Gastrocnemius medialis (tissue), 4 donors: ENCODE results near the gene PUM1. TPM values are rescaled to one million over a fixed set of nuclear protein-coding genes. Genes with fewer than 3 reads are reported as not detected.
"Not testable (repeated sequence)": the region's sequence is repeated elsewhere in the genome, so short reads cannot be mapped to it uniquely, and the experiment has no call there.

Source experiments
- ATAC-seq, 2 donors: fragments of 150-250 bp; one replicate each; pipeline ENCODE4 v1.9.1; 2016
- DNase-seq, 2 donors: peaks; one replicate each; pipeline ENCODE4 v3.0.0-alpha.2; 2019
- H3K27ac ChIP-seq, 4 donors: fragments of 200-600 bp; sonication (generic); 1 replicate in 1 of 4; 2 replicates in 3 of 4; pipeline ENCODE4 v1.5.1; 2016 to 2018; ENCODE audit warnings: mild to moderate bottlenecking in 2 of 4, moderate library complexity in 1 of 4
- H3K27me3 ChIP-seq, 3 donors: fragments of 200-600 bp; sonication (generic) in 2 of 3; 1 replicate in 1 of 3; 2 replicates in 2 of 3; pipeline versions ENCODE4 v1.5.1 to v1.6.0; 2016 to 2019; ENCODE audit warnings: mild to moderate bottlenecking in 1 of 3, moderate library complexity in 1 of 3
- H3K36me3 ChIP-seq, 2 donors: fragments of 200-600 bp; sonication (generic) in 1 of 2; one replicate each; pipeline ENCODE4 v1.5.1; 2017 to 2018
- H3K4me1 ChIP-seq, 2 donors: fragments of 200-600 bp; sonication (generic) in 1 of 2; one replicate each; pipeline ENCODE4 v1.5.1; 2016 to 2017; ENCODE audit warnings: mild to moderate bottlenecking in 2 of 2
- H3K4me3 ChIP-seq, 4 donors: fragments of 200-600 bp; sonication (generic) in 3 of 4; 1 replicate in 1 of 4; 2 replicates in 3 of 4; pipeline ENCODE4 v1.5.1; 2016 to 2019; ENCODE audit warnings: mild to moderate bottlenecking in 2 of 4
- H3K9me3 ChIP-seq, 3 donors: fragments of 200-600 bp; sonication (generic) in 2 of 3; 1 replicate in 1 of 3; 2 replicates in 2 of 3; pipeline ENCODE4 v1.5.1; 2016 to 2019
- POLR2A ChIP-seq, 2 donors: fragments of 450-650 bp; IDR thresholded peaks; one replicate each; pipeline ENCODE4 v1.6.1; 2017; ENCODE audit warnings: antibody characterized with exemption in 2 of 2, mild to moderate bottlenecking in 2 of 2, moderate library complexity in 2 of 2
- in situ Hi-C, 4 donors: fragments of 200-750 bp; cut with MboI; loops; one replicate each; pipeline versions ENCODE4 v1.15.0 to v1.8.0; 2017; ENCODE audit warnings: low sequenced_read_pairs in 4 of 4
- intact Hi-C: fragments of 100-400 bp; cut with DNase I; formaldehyde crosslinking; loops from one replicate; pipeline ENCODE4 v1.15.1; 2023; ENCODE audit warnings: low total_unique reads
- total RNA-seq, 4 donors: library from RNA; depleted of rRNA; stranded (reverse); fragments of >200 nt; gene quantifications; one replicate each; pipeline versions ENCODE4 v1.1.0 to v1.2.3, GENCODE V29; 2016
- TF ChIP-seq, protein P1 (sequence below), 5 experiments: fragments of 450-650 bp in 3 of 5; fragments of 200-600 bp in 2 of 5; sonication (generic) in 2 of 5; IDR thresholded peaks in 4 of 5; conservative IDR thresholded peaks in 1 of 5; 1 replicate in 4 of 5; 2 replicates in 1 of 5; pipeline ENCODE4 v1.5.1; 2016 to 2019; ENCODE audit warnings: antibody characterized with exemption in 5 of 5, mild to moderate bottlenecking in 3 of 5, moderate library complexity in 3 of 5

Gene PUM1
- total RNA-seq, 4 donors from 2014 or later: 56.7 to 111 (median 76.4) TPM

- H3K27ac ChIP-seq: peak overlapping the region; percentile 17 to 48 (median 40)
- peaks cover 22 to 36% of the 10 kb centered on the region in 2 donors for H3K4me1 ChIP-seq
- intact Hi-C loops: no loop called here
- H3K36me3 ChIP-seq: peaks cover 0 to 28% of the 10 kb centered on the region in 2 donors
- no peak for TF ChIP-seq POLR2A (IDR thresholded peaks at IDR 0.05)
- TF ChIP-seq, protein P1, sequence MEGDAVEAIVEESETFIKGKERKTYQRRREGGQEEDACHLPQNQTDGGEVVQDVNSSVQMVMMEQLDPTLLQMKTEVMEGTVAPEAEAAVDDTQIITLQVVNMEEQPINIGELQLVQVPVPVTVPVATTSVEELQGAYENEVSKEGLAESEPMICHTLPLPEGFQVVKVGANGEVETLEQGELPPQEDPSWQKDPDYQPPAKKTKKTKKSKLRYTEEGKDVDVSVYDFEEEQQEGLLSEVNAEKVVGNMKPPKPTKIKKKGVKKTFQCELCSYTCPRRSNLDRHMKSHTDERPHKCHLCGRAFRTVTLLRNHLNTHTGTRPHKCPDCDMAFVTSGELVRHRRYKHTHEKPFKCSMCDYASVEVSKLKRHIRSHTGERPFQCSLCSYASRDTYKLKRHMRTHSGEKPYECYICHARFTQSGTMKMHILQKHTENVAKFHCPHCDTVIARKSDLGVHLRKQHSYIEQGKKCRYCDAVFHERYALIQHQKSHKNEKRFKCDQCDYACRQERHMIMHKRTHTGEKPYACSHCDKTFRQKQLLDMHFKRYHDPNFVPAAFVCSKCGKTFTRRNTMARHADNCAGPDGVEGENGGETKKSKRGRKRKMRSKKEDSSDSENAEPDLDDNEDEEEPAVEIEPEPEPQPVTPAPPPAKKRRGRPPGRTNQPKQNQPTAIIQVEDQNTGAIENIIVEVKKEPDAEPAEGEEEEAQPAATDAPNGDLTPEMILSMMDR (IDR thresholded peaks at IDR 0.05 in 4 of 5, conservative IDR thresholded peaks at IDR 0.05 in 1 of 5): peak in 1 of 5 experiments; percentile 20
- in situ Hi-C loops: no loop called here
- no peak overlapping the region for H3K4me3 ChIP-seq
- DNase-seq (no peak), ATAC-seq (no peak)
- no peaks in the 10 kb centered on the region for H3K9me3 ChIP-seq
- H3K27me3 ChIP-seq: no peaks in the 10 kb centered on the region
Measured at GRCh38 chr1:30977105-30977504, 88.4 kb downstream of the PUM1 start.

- Histone ChIP-seq H3K27ac (peak overlapping the region; percentile 17 to 48 (median 40)), H3K9me3 (no peaks in the 10 kb centered on the region), H3K4me1 (peaks cover 16 to 26% of the 10 kb centered on the region in 2 donors), H3K4me3 (no peak overlapping the region), H3K36me3 (peaks cover 0 to 28% of the 10 kb centered on the region in 2 donors), H3K27me3 (no peaks in the 10 kb centered on the region)
- ATAC-seq: peak in 1 of 2 donors; percentile 23
- DNase-seq: no peak
- TF ChIP-seq, protein P1 (IDR thresholded peaks at IDR 0.05 in 4 of 5, conservative IDR thresholded peaks at IDR 0.05 in 1 of 5): no peak
- TF ChIP-seq POLR2A (IDR thresholded peaks at IDR 0.05): no peak
- intact Hi-C loops: no loop called here
- in situ Hi-C loops: no loop called here
Measured at GRCh38 chr1:30976143-30976542, 89.4 kb downstream of the PUM1 start.

DNA sequence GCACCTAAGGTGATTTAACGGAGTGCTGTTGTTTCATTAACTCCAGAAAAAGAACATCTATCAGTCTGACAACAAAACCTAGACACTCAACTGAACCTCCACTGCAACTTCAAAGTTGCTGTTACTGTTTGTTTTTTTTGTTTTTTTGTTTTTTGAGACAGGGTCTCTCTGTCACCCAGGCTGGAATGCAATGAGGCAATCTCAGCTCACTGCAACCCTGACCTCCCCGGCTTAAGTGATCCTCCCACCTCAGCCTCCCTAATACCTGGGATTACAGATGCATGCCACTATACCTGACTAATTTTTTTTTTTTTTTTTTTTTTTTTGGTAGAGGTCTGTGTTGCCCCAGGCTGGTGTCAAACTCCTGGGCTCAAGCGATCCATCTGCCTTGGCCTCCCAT lies 90.3 kb downstream of the PUM1 start:
- ATAC-seq (no peak), DNase-seq (no peak)
- Histone ChIP-seq H3K4me1 (peaks cover 16 to 23% of the 10 kb centered on the region in 2 donors), H3K9me3 (no peaks in the 10 kb centered on the region), H3K27me3 (no peaks in the 10 kb centered on the region), H3K36me3 (peaks cover 0 to 28% of the 10 kb centered on the region in 2 donors), H3K27ac (peak overlapping the region in 1 of 4 donors; percentile 43), H3K4me3 (no peak overlapping the region)
- TF ChIP-seq, protein P1 (IDR thresholded peaks at IDR 0.05 in 4 of 5, conservative IDR thresholded peaks at IDR 0.05 in 1 of 5): no peak
- no peak for TF ChIP-seq POLR2A (IDR thresholded peaks at IDR 0.05)
- in situ Hi-C loops: no loop called here
- intact Hi-C loops: no loop called here

- DNase-seq (no peak), ATAC-seq (no peak)
- H3K27me3 ChIP-seq: no peaks in the 10 kb centered on the region
- intact Hi-C loops: no loop called here
- no peaks in the 10 kb centered on the region for H3K9me3 ChIP-seq
- H3K4me3 ChIP-seq: no peak overlapping the region
- H3K27ac ChIP-seq: no peak overlapping the region
- in situ Hi-C loops: no loop called here
- TF ChIP-seq, protein P1 (IDR thresholded peaks at IDR 0.05 in 4 of 5, conservative IDR thresholded peaks at IDR 0.05 in 1 of 5): no peak
- TF ChIP-seq POLR2A (IDR thresholded peaks at IDR 0.05): no peak
- H3K4me1 ChIP-seq: peaks cover 16 to 23% of the 10 kb centered on the region in 2 donors
- H3K36me3 ChIP-seq: peaks cover 0 to 22% of the 10 kb centered on the region in 2 donors
Measured at GRCh38 chr1:30974536-30974935, 91.0 kb downstream of the PUM1 start.

GRCh38 chr1:30972349-30972748 lies 93.2 kb downstream of the PUM1 start:
- H3K27me3 ChIP-seq, intact Hi-C loops, DNase-seq, H3K9me3 ChIP-seq, in situ Hi-C loops, H3K4me3 ChIP-seq, H3K27ac ChIP-seq, ATAC-seq: not testable (repeated sequence)
- Histone ChIP-seq H3K36me3 (peaks cover 0 to 20% of the 10 kb centered on the region in 2 donors), H3K4me1 (peaks cover 27 to 32% of the 10 kb centered on the region in 2 donors)
